OCI-LY1 (cell line): ENCODE results near the gene ATF6.

Experiments used
- CTCF ChIP-seq: fragments of 200-600 bp; sonication (generic), shearing (Covaris generic); IDR thresholded peaks from 2 replicates; pipeline ENCODE4 v1.5.1; 2017; ENCODE audit warnings: mild to moderate bottlenecking, antibody characterized with exemption, low read length, moderate library complexity, mixed read lengths
- EZH2 ChIP-seq: fragments of 200-600 bp; sonication (generic), shearing (Covaris generic); IDR thresholded peaks from 2 replicates; pipeline ENCODE4 v1.8.0; 2017; ENCODE audit warnings: borderline replicate concordance, mixed run types, mild to moderate bottlenecking, antibody characterized with exemption, low read length, moderate library complexity, mixed read lengths

- TF ChIP-seq CTCF: no peak
- TF ChIP-seq EZH2: no peak
Observed at GRCh38 chr1:161954050-161954449, 187.9 kb downstream of the ATF6 start.
